ENCODE measurements around the gene HAPLN1. TPM values are rescaled to one million over a fixed set of nuclear protein-coding genes. Genes with fewer than 3 reads are reported as not detected.

HAPLN1 gene
- total and polyA plus RNA-seq, 2 experiments from 2014 or later = 1.5 to 4.0 TPM

DNA sequence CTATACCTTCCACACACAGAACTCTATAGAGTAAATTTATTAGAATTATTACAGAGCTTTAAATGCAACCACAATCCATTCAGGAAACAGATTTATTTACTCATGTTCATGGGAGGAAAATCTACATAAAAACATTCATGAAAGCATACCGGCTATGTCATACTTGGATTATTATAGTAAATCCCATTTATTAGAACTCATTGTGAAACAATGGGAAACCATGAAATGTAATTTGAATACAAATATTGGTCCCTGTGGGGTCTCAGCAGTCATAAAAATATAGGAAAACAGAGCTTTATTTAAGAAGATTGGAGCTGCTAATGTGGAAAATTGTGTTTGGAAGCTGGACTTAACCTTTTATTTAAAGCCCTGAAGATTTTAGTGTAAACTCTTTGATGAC is 80.7 kb downstream of the HAPLN1 start:
- Histone ChIP-seq H3K4me3 (no peak overlapping the region), H2AFZ (no peak overlapping the region), H3K27ac (ENCODE audit: low read depth) (no peak overlapping the region), H3K27me3 (ENCODE audit: insufficient read depth) (no peaks in the 10 kb centered on the region), H3K9me2 (ENCODE audit: insufficient read depth) (no peaks in the 10 kb centered on the region), H3K4me2 (no peak overlapping the region), H3K4me1 (ENCODE audit: insufficient read depth) (peaks cover 14% of the 10 kb centered on the region), H3K36me3 (ENCODE audit: insufficient read depth) (no peaks in the 10 kb centered on the region), H3F3A (replicated peaks; ENCODE audit: low read depth) (no peaks in the 10 kb centered on the region), H3K79me2 (replicated peaks; ENCODE audit: insufficient read depth) (no peaks in the 10 kb centered on the region), H4K20me1 (replicated peaks; ENCODE audit: insufficient read depth) (no peaks in the 10 kb centered on the region)
- TF ChIP-seq CREB1 (CRISPR knock-in tag; IDR thresholded peaks at IDR 0.05; ENCODE audit: low read depth) (no peak), EZH2phosphoT487 (IDR thresholded peaks at IDR 0.05; ENCODE audit: unreplicated experiment) (no peak), NANOG (IDR thresholded peaks at IDR 0.05; ENCODE audit: borderline replicate concordance) (no peak), STAT1 (IDR thresholded peaks at IDR 0.05; ENCODE audit: unreplicated experiment) (no peak), ZNF331 (CRISPR knock-in tag; IDR thresholded peaks at IDR 0.05; ENCODE audit: low read depth) (no peak)
- TF ChIP-seq, protein P1, sequence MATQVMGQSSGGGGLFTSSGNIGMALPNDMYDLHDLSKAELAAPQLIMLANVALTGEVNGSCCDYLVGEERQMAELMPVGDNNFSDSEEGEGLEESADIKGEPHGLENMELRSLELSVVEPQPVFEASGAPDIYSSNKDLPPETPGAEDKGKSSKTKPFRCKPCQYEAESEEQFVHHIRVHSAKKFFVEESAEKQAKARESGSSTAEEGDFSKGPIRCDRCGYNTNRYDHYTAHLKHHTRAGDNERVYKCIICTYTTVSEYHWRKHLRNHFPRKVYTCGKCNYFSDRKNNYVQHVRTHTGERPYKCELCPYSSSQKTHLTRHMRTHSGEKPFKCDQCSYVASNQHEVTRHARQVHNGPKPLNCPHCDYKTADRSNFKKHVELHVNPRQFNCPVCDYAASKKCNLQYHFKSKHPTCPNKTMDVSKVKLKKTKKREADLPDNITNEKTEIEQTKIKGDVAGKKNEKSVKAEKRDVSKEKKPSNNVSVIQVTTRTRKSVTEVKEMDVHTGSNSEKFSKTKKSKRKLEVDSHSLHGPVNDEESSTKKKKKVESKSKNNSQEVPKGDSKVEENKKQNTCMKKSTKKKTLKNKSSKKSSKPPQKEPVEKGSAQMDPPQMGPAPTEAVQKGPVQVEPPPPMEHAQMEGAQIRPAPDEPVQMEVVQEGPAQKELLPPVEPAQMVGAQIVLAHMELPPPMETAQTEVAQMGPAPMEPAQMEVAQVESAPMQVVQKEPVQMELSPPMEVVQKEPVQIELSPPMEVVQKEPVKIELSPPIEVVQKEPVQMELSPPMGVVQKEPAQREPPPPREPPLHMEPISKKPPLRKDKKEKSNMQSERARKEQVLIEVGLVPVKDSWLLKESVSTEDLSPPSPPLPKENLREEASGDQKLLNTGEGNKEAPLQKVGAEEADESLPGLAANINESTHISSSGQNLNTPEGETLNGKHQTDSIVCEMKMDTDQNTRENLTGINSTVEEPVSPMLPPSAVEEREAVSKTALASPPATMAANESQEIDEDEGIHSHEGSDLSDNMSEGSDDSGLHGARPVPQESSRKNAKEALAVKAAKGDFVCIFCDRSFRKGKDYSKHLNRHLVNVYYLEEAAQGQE (IDR thresholded peaks at IDR 0.05; ENCODE audit: unreplicated experiment) = no peak
- TF ChIP-seq, protein P2, sequence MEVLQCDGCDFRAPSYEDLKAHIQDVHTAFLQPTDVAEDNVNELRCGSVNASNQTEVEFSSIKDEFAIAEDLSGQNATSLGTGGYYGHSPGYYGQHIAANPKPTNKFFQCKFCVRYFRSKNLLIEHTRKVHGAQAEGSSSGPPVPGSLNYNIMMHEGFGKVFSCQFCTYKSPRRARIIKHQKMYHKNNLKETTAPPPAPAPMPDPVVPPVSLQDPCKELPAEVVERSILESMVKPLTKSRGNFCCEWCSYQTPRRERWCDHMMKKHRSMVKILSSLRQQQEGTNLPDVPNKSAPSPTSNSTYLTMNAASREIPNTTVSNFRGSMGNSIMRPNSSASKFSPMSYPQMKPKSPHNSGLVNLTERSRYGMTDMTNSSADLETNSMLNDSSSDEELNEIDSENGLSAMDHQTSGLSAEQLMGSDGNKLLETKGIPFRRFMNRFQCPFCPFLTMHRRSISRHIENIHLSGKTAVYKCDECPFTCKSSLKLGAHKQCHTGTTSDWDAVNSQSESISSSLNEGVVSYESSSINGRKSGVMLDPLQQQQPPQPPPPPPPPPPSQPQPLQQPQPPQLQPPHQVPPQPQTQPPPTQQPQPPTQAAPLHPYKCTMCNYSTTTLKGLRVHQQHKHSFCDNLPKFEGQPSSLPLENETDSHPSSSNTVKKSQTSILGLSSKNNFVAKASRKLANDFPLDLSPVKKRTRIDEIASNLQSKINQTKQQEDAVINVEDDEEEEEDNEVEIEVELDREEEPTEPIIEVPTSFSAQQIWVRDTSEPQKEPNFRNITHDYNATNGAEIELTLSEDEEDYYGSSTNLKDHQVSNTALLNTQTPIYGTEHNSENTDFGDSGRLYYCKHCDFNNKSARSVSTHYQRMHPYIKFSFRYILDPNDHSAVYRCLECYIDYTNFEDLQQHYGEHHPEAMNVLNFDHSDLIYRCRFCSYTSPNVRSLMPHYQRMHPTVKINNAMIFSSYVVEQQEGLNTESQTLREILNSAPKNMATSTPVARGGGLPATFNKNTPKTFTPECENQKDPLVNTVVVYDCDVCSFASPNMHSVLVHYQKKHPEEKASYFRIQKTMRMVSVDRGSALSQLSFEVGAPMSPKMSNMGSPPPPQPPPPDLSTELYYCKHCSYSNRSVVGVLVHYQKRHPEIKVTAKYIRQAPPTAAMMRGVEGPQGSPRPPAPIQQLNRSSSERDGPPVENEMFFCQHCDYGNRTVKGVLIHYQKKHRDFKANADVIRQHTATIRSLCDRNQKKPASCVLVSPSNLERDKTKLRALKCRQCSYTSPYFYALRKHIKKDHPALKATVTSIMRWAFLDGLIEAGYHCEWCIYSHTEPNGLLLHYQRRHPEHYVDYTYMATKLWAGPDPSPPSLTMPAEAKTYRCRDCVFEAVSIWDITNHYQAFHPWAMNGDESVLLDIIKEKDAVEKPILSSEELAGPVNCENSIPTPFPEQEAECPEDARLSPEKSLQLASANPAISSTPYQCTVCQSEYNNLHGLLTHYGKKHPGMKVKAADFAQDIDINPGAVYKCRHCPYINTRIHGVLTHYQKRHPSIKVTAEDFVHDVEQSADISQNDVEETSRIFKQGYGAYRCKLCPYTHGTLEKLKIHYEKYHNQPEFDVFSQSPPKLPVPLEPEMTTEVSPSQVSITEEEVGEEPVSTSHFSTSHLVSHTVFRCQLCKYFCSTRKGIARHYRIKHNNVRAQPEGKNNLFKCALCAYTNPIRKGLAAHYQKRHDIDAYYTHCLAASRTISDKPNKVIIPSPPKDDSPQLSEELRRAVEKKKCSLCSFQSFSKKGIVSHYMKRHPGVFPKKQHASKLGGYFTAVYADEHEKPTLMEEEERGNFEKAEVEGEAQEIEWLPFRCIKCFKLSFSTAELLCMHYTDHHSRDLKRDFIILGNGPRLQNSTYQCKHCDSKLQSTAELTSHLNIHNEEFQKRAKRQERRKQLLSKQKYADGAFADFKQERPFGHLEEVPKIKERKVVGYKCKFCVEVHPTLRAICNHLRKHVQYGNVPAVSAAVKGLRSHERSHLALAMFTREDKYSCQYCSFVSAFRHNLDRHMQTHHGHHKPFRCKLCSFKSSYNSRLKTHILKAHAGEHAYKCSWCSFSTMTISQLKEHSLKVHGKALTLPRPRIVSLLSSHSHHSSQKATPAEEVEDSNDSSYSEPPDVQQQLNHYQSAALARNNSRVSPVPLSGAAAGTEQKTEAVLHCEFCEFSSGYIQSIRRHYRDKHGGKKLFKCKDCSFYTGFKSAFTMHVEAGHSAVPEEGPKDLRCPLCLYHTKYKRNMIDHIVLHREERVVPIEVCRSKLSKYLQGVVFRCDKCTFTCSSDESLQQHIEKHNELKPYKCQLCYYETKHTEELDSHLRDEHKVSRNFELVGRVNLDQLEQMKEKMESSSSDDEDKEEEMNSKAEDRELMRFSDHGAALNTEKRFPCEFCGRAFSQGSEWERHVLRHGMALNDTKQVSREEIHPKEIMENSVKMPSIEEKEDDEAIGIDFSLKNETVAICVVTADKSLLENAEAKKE (CRISPR knock-in tag; IDR thresholded peaks at IDR 0.05) = no peak
- ATAC-seq = no peak
- no peaks in the 10 kb centered on the region for H3K36me3 Mint-ChIP-seq (ENCODE audit: low read depth)
- no peak overlapping the region; the same call in 1 of the 2 replicates for H3K27ac Mint-ChIP-seq
- no peak overlapping the region for H3K4me3 Mint-ChIP-seq
- H3K9me3 Mint-ChIP-seq = no peaks in the 10 kb centered on the region
- peaks cover 11% of the 10 kb centered on the region; the same call in 2 of the 3 replicates for H3K4me1 Mint-ChIP-seq
- peaks cover 3% of the 10 kb centered on the region for H3K27me3 Mint-ChIP-seq (ENCODE audit: insufficient read depth, low read depth, poor library complexity)
- no peak for DNase-seq (ENCODE audit: low spot score)
